BE2C (cell line): Measurements from ENCODE around the gene ZNF746.
"Not testable (repeated sequence)": the region's sequence is repeated elsewhere in the genome, so short reads cannot be mapped to it uniquely, and the experiment has no call there.

Experiments
- DNase-seq: peaks from one replicate; pipeline ENCODE4 v3.0.0-alpha.2; 2020
- H3K27me3 ChIP-seq: fragments of 250-450 bp; sonication (Bioruptor Pico); 2 replicates; pipeline ENCODE4 v1.5.1; 2020; ENCODE audit warnings: mild to moderate bottlenecking
- H3K36me3 ChIP-seq: fragments of 250-450 bp; sonication (Bioruptor Pico); 2 replicates; pipeline ENCODE4 v1.5.1; 2020; ENCODE audit warnings: mild to moderate bottlenecking
- H3K4me1 ChIP-seq: fragments of 250-450 bp; sonication (Bioruptor Pico); 2 replicates; pipeline ENCODE4 v1.5.1; 2020
- H3K4me3 ChIP-seq: 2 replicates; pipeline ENCODE4 v1.5.1; 2011; ENCODE audit warnings: low read depth, low read length
- H3K9me3 ChIP-seq: fragments of 250-450 bp; sonication (Bioruptor Pico); 2 replicates; pipeline ENCODE4 v1.5.1; 2020
- CTCF ChIP-seq: IDR thresholded peaks from 2 replicates; pipeline ENCODE4 v1.5.1; 2012; ENCODE audit warnings: mild to moderate bottlenecking, low read depth, low read length

Gene ZNF746

GRCh38 chr7:149455175-149455950 lies 42.2 kb downstream of the ZNF746 start:
- no peak for TF ChIP-seq CTCF
- Histone ChIP-seq H3K4me3 (no peak overlapping the region), H3K36me3 (peaks cover 40% of the 10 kb centered on the region), H3K27me3 (no peaks in the 10 kb centered on the region), H3K4me1 (no peaks in the 10 kb centered on the region), H3K9me3 (no peaks in the 10 kb centered on the region)
- no peak for DNase-seq

GRCh38 chr7:149454750-149455149 lies 42.9 kb downstream of the ZNF746 start:
- Histone ChIP-seq H3K4me3 (no peak overlapping the region), H3K27me3 (no peaks in the 10 kb centered on the region), H3K4me1 (no peaks in the 10 kb centered on the region), H3K9me3 (no peaks in the 10 kb centered on the region), H3K36me3 (peaks cover 46% of the 10 kb centered on the region)
- no peak for TF ChIP-seq CTCF
- no peak for DNase-seq

- no peaks in the 10 kb centered on the region for H3K4me1 ChIP-seq
- no peak for TF ChIP-seq CTCF
- H3K27me3 ChIP-seq = no peaks in the 10 kb centered on the region
- peaks cover 52% of the 10 kb centered on the region for H3K36me3 ChIP-seq
- no peak overlapping the region for H3K4me3 ChIP-seq
- H3K9me3 ChIP-seq = no peaks in the 10 kb centered on the region
- no peak for DNase-seq
Observed at GRCh38 chr7:149454006-149454405, 43.6 kb downstream of the ZNF746 start.

GRCh38 chr7:149450821-149451220 lies 46.8 kb downstream of the ZNF746 start:
- no peak for TF ChIP-seq CTCF
- no peaks in the 10 kb centered on the region for H3K4me1 ChIP-seq
- DNase-seq = no peak
- no peaks in the 10 kb centered on the region for H3K27me3 ChIP-seq
- no peak overlapping the region for H3K4me3 ChIP-seq
- H3K36me3 ChIP-seq = peaks cover 63% of the 10 kb centered on the region
- H3K9me3 ChIP-seq = no peaks in the 10 kb centered on the region

- Histone ChIP-seq H3K9me3 (no peaks in the 10 kb centered on the region), H3K4me1 (no peaks in the 10 kb centered on the region), H3K4me3 (no peak overlapping the region), H3K27me3 (no peaks in the 10 kb centered on the region), H3K36me3 (peaks cover 60% of the 10 kb centered on the region)
- TF ChIP-seq CTCF = no peak
- no peak for DNase-seq
Observed at GRCh38 chr7:149449897-149450296, 47.7 kb downstream of the ZNF746 start.

- DNase-seq = no peak
- TF ChIP-seq CTCF = no peak
- H3K4me3 ChIP-seq = no peak overlapping the region
- no peaks in the 10 kb centered on the region for H3K9me3 ChIP-seq
- no peaks in the 10 kb centered on the region for H3K4me1 ChIP-seq
- peaks cover 56% of the 10 kb centered on the region for H3K36me3 ChIP-seq
- H3K27me3 ChIP-seq = no peaks in the 10 kb centered on the region
Observed at GRCh38 chr7:149448961-149449360, 48.6 kb downstream of the ZNF746 start.

GRCh38 chr7:149446026-149446425 lies 51.6 kb downstream of the ZNF746 start:
- not testable (repeated sequence) for H3K27me3 ChIP-seq, DNase-seq, H3K4me1 ChIP-seq, H3K4me3 ChIP-seq, H3K9me3 ChIP-seq
- H3K36me3 ChIP-seq = peaks cover 46% of the 10 kb centered on the region
